ENCODE data around the gene ARHGAP24.
"Not testable (repeated sequence)": the region's sequence is repeated elsewhere in the genome, so short reads cannot be mapped to it uniquely, and the experiment has no call there.

Gene ARHGAP24

DNA sequence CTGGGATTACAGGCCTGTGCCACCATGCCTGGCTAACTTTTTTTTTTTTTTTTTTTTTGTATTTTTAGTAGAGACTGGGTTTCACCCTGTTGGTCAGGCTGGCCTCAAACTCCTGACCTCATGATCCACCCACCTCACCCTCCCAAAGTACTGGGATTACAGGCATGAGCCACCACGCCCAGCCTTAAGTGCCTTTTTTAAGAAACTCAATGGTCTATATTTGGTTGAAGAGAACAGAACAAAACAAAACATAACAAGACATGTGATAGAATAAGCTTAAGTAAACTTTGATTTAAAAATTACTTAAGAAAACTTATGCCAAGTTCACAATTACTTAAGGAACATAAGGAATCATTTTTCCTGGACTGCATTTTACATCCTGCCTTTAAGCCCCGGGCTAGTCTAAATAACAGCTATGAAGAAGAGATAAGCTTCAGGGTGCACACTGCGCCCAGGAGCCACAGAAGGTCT lies 365.1 kb downstream of the ARHGAP24 start:
- DNase-seq (ENCODE audit: low read depth in 1 of 2, low spot score in 1 of 2) = not testable (repeated sequence)

GRCh38 chr4:85842540-85842939 lies 367.6 kb downstream of the ARHGAP24 start:
- DNase-seq (ENCODE audit: low read depth in 1 of 2, low spot score in 1 of 2) = no peak

DNA sequence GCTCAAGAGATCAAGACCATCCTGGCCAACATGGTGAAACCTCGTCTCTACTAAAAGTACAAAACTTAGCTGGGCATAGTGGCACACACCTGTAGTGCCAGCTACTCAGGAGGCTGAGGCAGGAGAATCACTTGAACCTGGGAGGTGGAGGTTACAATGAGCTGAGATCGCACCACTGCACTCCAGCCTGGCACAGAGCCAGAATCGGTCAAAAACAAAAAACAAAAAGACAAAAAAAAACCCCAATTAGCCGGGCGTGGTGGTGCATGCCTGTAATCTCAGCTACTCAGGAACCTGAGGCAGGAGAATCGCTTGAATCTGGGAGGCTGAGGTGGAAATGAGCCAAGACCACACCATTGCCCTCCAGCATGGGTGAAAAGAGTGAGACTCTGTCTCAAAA lies 378.8 kb downstream of the ARHGAP24 start:
- DNase-seq (ENCODE audit: low read depth in 1 of 2, low spot score in 1 of 2) = not testable (repeated sequence)

DNA sequence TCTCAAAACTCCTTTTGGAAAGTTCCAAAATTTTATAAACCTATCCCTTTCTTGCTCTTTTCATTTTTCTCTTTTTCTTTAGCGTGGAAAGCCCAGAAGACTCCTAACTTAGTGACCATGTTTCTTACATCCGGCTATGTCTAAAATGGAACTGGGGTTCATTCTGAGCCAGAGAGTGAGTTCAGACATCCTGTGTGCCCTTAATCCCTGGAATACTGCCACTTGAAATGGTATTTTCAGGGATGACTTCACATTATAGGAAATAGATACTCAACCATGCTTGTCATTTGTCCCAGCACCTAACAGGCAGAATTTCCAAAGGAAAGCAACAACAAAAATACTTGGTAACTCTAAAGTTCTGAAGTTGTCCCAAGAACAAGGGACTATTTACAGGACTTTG lies 379.6 kb downstream of the ARHGAP24 start:
- no peak for DNase-seq (ENCODE audit: low read depth in 1 of 2, low spot score in 1 of 2)

- no peak for DNase-seq (ENCODE audit: low read depth in 1 of 2, low spot score in 1 of 2)
Measured at GRCh38 chr4:85860066-85860740, 385.3 kb downstream of the ARHGAP24 start.

GRCh38 chr4:85861064-85861765 lies 386.3 kb downstream of the ARHGAP24 start:
- DNase-seq (ENCODE audit: low read depth in 1 of 2, low spot score in 1 of 2) = no peak

- no peak for DNase-seq (ENCODE audit: low read depth in 1 of 2, low spot score in 1 of 2)
Measured at GRCh38 chr4:85862896-85863295, 387.9 kb downstream of the ARHGAP24 start.

GRCh38 chr4:85864259-85865205 lies 389.6 kb downstream of the ARHGAP24 start:
- DNase-seq (ENCODE audit: low read depth in 1 of 2, low spot score in 1 of 2) = no peak

DNA sequence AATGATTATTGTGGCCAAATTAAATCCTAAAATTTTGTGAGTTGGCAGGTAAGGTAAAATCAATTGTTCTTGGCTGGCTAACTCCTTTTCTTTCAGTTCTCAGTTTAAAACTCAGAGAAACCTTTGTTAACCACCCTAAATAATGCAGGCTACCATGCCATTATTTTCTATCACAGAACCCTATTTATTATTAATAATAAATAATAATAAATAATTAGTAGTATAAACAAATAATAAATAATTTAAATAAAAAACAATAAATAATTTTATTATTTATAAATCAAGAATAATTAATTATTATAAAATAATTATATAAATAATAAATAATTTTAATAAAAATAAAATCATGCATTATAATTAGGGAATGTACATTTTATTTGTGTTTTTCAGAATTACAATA lies 390.3 kb downstream of the ARHGAP24 start:
- DNase-seq (ENCODE audit: low read depth in 1 of 2, low spot score in 1 of 2) = no peak

DNA sequence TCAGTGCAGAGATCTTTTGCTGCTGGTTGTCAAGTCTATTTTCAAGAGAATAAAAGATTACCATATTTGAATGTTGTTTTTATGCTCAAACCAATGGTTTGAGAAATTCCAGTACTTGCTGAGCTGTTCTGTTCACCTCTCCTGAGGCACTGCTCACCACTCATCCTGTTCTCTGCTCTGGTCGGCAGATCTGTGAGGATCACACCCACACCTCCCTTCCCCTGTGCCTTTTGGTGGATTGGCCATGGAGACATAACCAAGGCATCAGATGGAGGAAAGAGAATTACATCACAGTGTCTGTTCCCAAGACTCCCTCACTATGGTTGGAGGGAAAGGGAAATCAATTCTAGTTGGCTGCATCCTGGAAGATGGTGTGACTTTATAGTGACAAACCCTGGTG lies 391.6 kb downstream of the ARHGAP24 start:
- no peak for DNase-seq (ENCODE audit: low read depth in 1 of 2, low spot score in 1 of 2)

- DNase-seq (ENCODE audit: low read depth in 1 of 2, low spot score in 1 of 2) = no peak
Measured at GRCh38 chr4:85867271-85867670, 392.3 kb downstream of the ARHGAP24 start.

- DNase-seq (ENCODE audit: low read depth in 1 of 2, low spot score in 1 of 2) = no peak
Measured at GRCh38 chr4:85869181-85869580, 394.2 kb downstream of the ARHGAP24 start.

GRCh38 chr4:85870298-85871083 lies 395.5 kb downstream of the ARHGAP24 start:
- DNase-seq (ENCODE audit: low read depth in 1 of 2, low spot score in 1 of 2) = no peak

DNA sequence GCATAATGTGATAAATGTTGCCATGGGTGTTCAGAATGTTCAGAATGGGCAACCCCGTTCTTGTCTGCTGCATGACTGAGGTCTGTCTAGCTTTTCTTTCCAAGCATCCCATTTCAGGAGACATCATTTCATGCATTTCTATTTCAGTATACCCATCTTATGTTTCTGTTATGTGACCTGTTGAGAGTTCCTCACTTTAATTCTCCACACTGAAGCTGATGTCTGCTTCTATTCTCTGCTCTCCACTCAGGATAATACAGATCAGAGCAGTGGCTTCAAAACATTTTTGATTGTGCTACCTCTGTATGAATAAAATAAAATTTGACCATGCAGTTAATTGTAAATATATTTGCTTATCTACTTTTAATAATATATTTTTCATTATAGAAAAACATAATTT lies 398.6 kb downstream of the ARHGAP24 start:
- no peak for DNase-seq (ENCODE audit: low read depth in 1 of 2, low spot score in 1 of 2)

DNA sequence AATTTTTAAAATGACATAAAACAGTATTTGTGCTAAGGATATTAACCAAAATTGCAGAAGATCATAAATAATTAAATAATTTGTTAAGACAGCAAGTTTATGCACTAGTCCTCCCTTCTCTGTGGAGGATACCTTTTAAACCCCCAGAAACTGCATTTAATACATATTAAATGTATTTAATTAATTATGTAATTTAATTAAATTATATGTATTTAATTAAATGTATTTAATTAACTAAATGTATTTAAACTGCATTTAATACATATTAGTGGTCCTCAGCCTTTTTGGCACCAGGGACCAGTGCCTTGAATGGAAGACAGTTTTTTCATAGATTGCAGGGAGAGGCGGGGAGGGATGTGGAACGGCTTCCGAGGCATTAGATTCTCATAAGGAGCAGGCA lies 404.6 kb downstream of the ARHGAP24 start:
- no peak for DNase-seq (ENCODE audit: low read depth in 1 of 2, low spot score in 1 of 2)

DNA sequence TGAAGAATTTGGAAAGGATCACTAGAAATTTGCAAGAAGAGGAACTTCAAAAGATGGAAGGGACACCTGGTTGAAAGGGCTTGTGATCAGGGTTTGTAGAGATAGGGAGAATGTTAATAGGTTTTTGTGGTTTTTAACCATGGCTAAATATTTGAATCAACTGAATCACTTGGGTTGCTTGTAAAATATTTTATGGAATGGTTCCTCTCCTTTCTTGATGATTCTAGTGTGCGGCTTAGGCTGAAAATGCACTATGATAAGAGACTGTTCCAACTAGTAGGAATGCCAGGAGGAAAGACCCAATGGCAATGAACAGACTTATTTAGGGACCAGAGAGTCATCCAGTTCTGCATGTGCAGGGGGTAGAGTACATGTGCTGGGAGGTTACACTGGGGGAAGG lies 408.2 kb downstream of the ARHGAP24 start:
- DNase-seq (ENCODE audit: low read depth in 1 of 2, low spot score in 1 of 2) = no peak

GRCh38 chr4:85884251-85884650 lies 409.3 kb downstream of the ARHGAP24 start:
- no peak for DNase-seq (ENCODE audit: low read depth in 1 of 2, low spot score in 1 of 2)

DNA sequence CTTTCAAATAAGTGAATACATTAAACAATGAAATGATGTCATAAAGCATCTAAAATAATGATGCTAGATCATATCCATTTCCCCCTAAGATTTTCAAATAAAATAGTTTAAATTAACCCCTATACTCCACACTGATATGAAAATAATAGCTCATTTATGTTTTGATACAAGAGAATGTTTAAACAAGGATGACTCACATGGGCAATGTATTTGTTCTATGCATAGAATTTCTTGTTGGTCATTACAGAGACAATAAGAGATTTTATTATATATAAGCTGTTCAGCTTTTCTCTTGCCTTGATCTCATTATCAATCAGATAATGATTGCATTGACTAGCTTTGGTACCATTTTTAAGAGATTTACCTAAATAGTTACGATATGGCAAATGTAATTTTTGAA lies 411.7 kb downstream of the ARHGAP24 start:
- no peak for DNase-seq (ENCODE audit: low read depth in 1 of 2, low spot score in 1 of 2)

- no peak for DNase-seq (ENCODE audit: low read depth in 1 of 2, low spot score in 1 of 2)
Measured at GRCh38 chr4:85889314-85889713, 414.4 kb downstream of the ARHGAP24 start.

GRCh38 chr4:85895755-85896154 lies 420.8 kb downstream of the ARHGAP24 start:
- no peak for DNase-seq (ENCODE audit: low read depth in 1 of 2, low spot score in 1 of 2)

DNA sequence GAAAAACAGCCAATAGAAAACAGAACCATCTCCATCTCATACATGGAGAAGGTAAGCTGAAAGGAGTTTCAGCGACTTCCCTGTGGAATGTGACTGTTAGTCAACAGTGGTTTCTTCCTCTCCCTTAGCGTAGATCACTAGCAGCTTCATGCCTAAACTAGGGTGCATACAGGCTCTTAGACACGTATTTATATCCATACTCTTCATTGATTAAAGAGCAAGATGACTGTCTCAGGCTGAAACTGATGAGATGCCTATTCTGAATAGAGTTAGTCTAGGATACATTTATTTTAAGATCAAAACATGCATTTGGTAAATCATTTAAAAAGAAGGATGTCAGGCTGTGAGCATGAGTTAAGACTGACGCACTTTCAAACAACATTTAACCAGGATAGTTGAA lies 423.3 kb downstream of the ARHGAP24 start:
- DNase-seq (ENCODE audit: low read depth in 1 of 2, low spot score in 1 of 2) = no peak
